MCF 10A (cell line): Measurements from ENCODE around the gene SPINK14. TPM values are rescaled to one million over a fixed set of nuclear protein-coding genes. Genes with fewer than 3 reads are reported as not detected.

ENCODE experiments used
- Bru-seq: library from RNA; stranded (reverse); fragments of 400-500 nt; gene quantifications from one replicate; lab custom pipeline; 2021; lab: Mats Ljungman, UMichigan
- BruChase-seq, 2 experiments: library from RNA; stranded (reverse); fragments of 400-500 nt; gene quantifications; one replicate each; lab custom pipeline; 2021; lab: Mats Ljungman, UMichigan
- BruUV-seq: library from RNA; stranded (reverse); fragments of 400-500 nt; replicated peaks from 2 replicates; lab custom pipeline; 2021; lab: Mats Ljungman, UMichigan
- CTCF ChIA-PET: fragments of 300-600 bp; sonication (Branson Sonifier 250); formaldehyde crosslinking; extraction: SDS; loops from one replicate; lab custom pipeline; 2021; ENCODE audit warnings: antibody characterized with exemption, inconsistent platforms; lab: Yijun Ruan, JAX
- POLR2A ChIA-PET: fragments of 300-600, 350-650 bp; sonication (Branson Sonifier 250); formaldehyde crosslinking; extraction: SDS; loops from one replicate; lab custom pipeline; 2020; ENCODE audit warnings: antibody characterized with exemption, inconsistent platforms; lab: Yijun Ruan, JAX
- DNase-seq: peaks from one replicate; pipeline ENCODE4 v3.0.0-alpha.2; 2018; ENCODE audit not compliant: unreplicated experiment
- H3K27ac Mint-ChIP-seq: one replicate; pipeline ENCODE4 v1.8.0; 2022; ENCODE audit warnings: mild to moderate bottlenecking, low read depth, mixed read lengths; ENCODE audit not compliant: unreplicated experiment
- H3K27me3 Mint-ChIP-seq: one replicate; pipeline ENCODE4 v1.8.0; 2022; ENCODE audit warnings: mixed read lengths; ENCODE audit not compliant: insufficient read depth, unreplicated experiment
- H3K36me3 Mint-ChIP-seq: one replicate; pipeline ENCODE4 v1.8.0; 2022; ENCODE audit warnings: mild to moderate bottlenecking, moderate library complexity, mixed read lengths; ENCODE audit not compliant: insufficient read depth, unreplicated experiment
- H3K4me1 Mint-ChIP-seq: one replicate; pipeline ENCODE4 v1.8.0; 2022; ENCODE audit warnings: mixed read lengths; ENCODE audit not compliant: insufficient read depth, unreplicated experiment
- H3K4me3 Mint-ChIP-seq: one replicate; pipeline ENCODE4 v1.8.0; 2022; ENCODE audit warnings: mild to moderate bottlenecking, moderate library complexity, mixed read lengths; ENCODE audit not compliant: unreplicated experiment
- H3K9me3 Mint-ChIP-seq: one replicate; pipeline ENCODE4 v1.8.0; 2022; ENCODE audit warnings: mixed read lengths; ENCODE audit not compliant: unreplicated experiment
- CTCF ChIP-seq: fragments of 200-600 bp; IDR thresholded peaks from one replicate; pipeline ENCODE4 v1.8.0; 2022; ENCODE audit warnings: antibody characterized with exemption, mild to moderate bottlenecking; ENCODE audit not compliant: unreplicated experiment
- intact Hi-C: fragments of 100-400 bp; cut with micrococcal nuclease; formaldehyde crosslinking; loops from 2 replicates; pipeline ENCODE4 v1.14.1; 2022
- long read RNA-seq: library from polyadenylated mRNA; stranded (forward); transcript quantifications from one replicate; pipeline ENCODE4 v2.0.0, GENCODE V29; 2022
- total RNA-seq: library from RNA; stranded (reverse); gene quantifications from 2 replicates; pipeline ENCODE4 v1.2.3, GENCODE V29; 2022

SPINK14 gene
- total RNA-seq = not detected in 2 replicates
- not detected for Bru-seq, nascent RNA
- not detected for BruChase-seq, experiment 1, labeled RNA remaining after a 6-hour chase
- BruChase-seq, experiment 2, labeled RNA remaining after a 2-hour chase = not detected
- long read RNA-seq = 0 reads

- no TSS peak for BruUV-seq
- Mint-ChIP-seq H3K4me3 (no peak within 1 kb of the TSS), H3K27ac (no peak within 1 kb of the TSS), H3K36me3 (no peaks in the 10 kb centered on the region), H3K4me1 (no peaks in the 10 kb centered on the region), H3K27me3 (no peaks in the 10 kb centered on the region), H3K9me3 (no peaks in the 10 kb centered on the region)
- POLR2A ChIA-PET = no interaction called here
- no peak for DNase-seq
- intact Hi-C loops = no loop called here
- no peak for TF ChIP-seq CTCF
- CTCF ChIA-PET = interaction anchor here (0.6 to 0.8 kb wide), 3 partner anchors 207 to 771 kb away, joined by 3 read pairs; no protein-coding TSS in a partner anchor
These were observed at the start of gene SPINK14 for GRCh38 chr5:148168246-148168645. TSS of gene SPINK14 (plus strand) at chr5:148168546. CDS start at chr5:148169733, 1,187 bp downstream.

- no peaks in the 10 kb centered on the region for H3K9me3 Mint-ChIP-seq
- CTCF ChIA-PET = interaction anchor here (0.6 to 3.3 kb wide), 22 partner anchors 9 to 1116 kb away, joined by 3 to 18 read pairs (median 4); no protein-coding TSS in a partner anchor
- H3K27me3 Mint-ChIP-seq = no peaks in the 10 kb centered on the region
- BruUV-seq = no TSS peak
- DNase-seq = no peak
- no peaks in the 10 kb centered on the region for H3K36me3 Mint-ChIP-seq
- POLR2A ChIA-PET = no interaction called here
- TF ChIP-seq CTCF = no peak
- no peak overlapping the region for H3K4me3 Mint-ChIP-seq
- H3K4me1 Mint-ChIP-seq = no peaks in the 10 kb centered on the region
- intact Hi-C loops = loop anchor here (2.0 to 5.0 kb wide), 3 partner anchors 14 to 493 kb away; no protein-coding TSS in a partner anchor
- H3K27ac Mint-ChIP-seq = no peak overlapping the region
These were observed 48.0 kb upstream of the SPINK14 start for GRCh38 chr5:148120317-148120716.

GRCh38 chr5:148125641-148126040 lies 42.7 kb upstream of the SPINK14 start:
- TF ChIP-seq CTCF = peak; percentile 24
- Mint-ChIP-seq H3K4me1 (no peaks in the 10 kb centered on the region), H3K27ac (no peak overlapping the region), H3K9me3 (no peaks in the 10 kb centered on the region), H3K27me3 (no peaks in the 10 kb centered on the region), H3K4me3 (no peak overlapping the region), H3K36me3 (no peaks in the 10 kb centered on the region)
- ChIA-PET CTCF (interaction anchor here (0.5 to 3.2 kb wide), 9 partner anchors 23 to 1027 kb away, joined by 3 to 12 read pairs (median 4); no protein-coding TSS in a partner anchor), POLR2A (interaction anchor here (0.7 kb wide), 1 partner anchor 226 kb away, joined by 3 read pairs; no protein-coding TSS in a partner anchor)
- intact Hi-C loops = no loop called here
- DNase-seq = peak; percentile 41
- no TSS peak for BruUV-seq
